GM12878 (cell line): ENCODE results near the gene AMPH. TPM values are rescaled to one million over a fixed set of nuclear protein-coding genes. Genes with fewer than 3 reads are reported as not detected.

Experiments used
- ATAC-seq: fragments of 200-7000 bp; cut with Tn5 transposase; 3 replicates; pipeline ENCODE4 v1.9.1; 2020; ENCODE audit warnings: mild to moderate bottlenecking, moderate library complexity
- BruUV-seq: library from RNA; stranded (reverse); fragments of 400-500 nt; replicated peaks from 2 replicates; lab custom pipeline; 2021; lab: Mats Ljungman, UMichigan
- CTCF ChIA-PET: fragments of 300-600 bp; sonication (Branson Sonifier 250); formaldehyde crosslinking; extraction: SDS; loops from one replicate; lab custom pipeline; 2021; ENCODE audit warnings: inconsistent platforms; lab: Yijun Ruan, JAX
- POLR2A ChIA-PET: fragments of 350-600 bp; formaldehyde crosslinking; extraction: SDS; loops from one replicate; lab custom pipeline; 2021; ENCODE audit warnings: inconsistent platforms; lab: Charles Lee
- RAD21 ChIA-PET: fragments of 300-600 bp; sonication (Branson Sonifier 250); formaldehyde crosslinking; loops from one replicate; lab custom pipeline; 2023; ENCODE audit warnings: antibody characterized with exemption; ENCODE audit not compliant: unreplicated experiment; lab: Charles Lee
- SMC1A ChIA-PET: fragments of 300-600 bp; sonication (Branson Sonifier 250); formaldehyde crosslinking; loops from one replicate; lab custom pipeline; 2023; ENCODE audit not compliant: unreplicated experiment, uncharacterized antibody; lab: Charles Lee
- DNase-seq: peaks from one replicate; pipeline ENCODE4 v3.0.0-alpha.2; 2011; ENCODE audit warnings: low read depth, low spot score
- FAIRE-seq: peaks from 3 replicates; lab custom pipeline; 2011; peaks lifted over from hg19 to GRCh38; lab: Jason Lieb, UNC
- H2AFZ ChIP-seq: 2 replicates; pipeline ENCODE4 v1.6.0; 2011; ENCODE audit warnings: low read depth, low read length, control low read depth; ENCODE audit not compliant: control insufficient read depth
- H3K27ac ChIP-seq: 2 replicates; pipeline ENCODE4 v1.5.1; 2011; ENCODE audit warnings: control low read depth; ENCODE audit not compliant: control insufficient read depth, insufficient read depth
- H3K27me3 ChIP-seq, 2 experiments: replicated peaks in 1 of 2; 2 replicates each; pipeline versions ENCODE4 v1.6.0 to v1.6.1; 2011; ENCODE audit warnings: low read length in 1 of 2; ENCODE audit not compliant: control insufficient read depth in 2 of 2, insufficient read depth in 2 of 2
- H3K36me3 ChIP-seq, 2 experiments: 2 replicates each; pipeline ENCODE4 v1.5.1; 2011; ENCODE audit warnings: low read length in 1 of 2; ENCODE audit not compliant: control insufficient read depth in 2 of 2, insufficient read depth in 2 of 2
- H3K4me1 ChIP-seq: 2 replicates; pipeline ENCODE4 v1.6.1; 2011; ENCODE audit warnings: mild to moderate bottlenecking, low read length, moderate library complexity, mixed read lengths; ENCODE audit not compliant: control insufficient read depth, insufficient read depth
- H3K4me2 ChIP-seq: 2 replicates; pipeline ENCODE4 v1.6.0; 2011; ENCODE audit warnings: control low read depth; ENCODE audit not compliant: control insufficient read depth, insufficient read depth
- H3K4me3 ChIP-seq: fragments of 200-600 bp; sonication (generic); 2 replicates; pipeline ENCODE4 v1.5.1; 2016
- H3K79me2 ChIP-seq: 2 replicates; pipeline ENCODE4 v1.6.0; 2011; ENCODE audit warnings: low read length; ENCODE audit not compliant: control insufficient read depth, insufficient read depth
- H3K9ac ChIP-seq: 2 replicates; pipeline ENCODE4 v1.8.0; 2011; ENCODE audit warnings: low read length, control low read depth, mixed read lengths; ENCODE audit not compliant: control insufficient read depth, insufficient read depth
- H3K9me3 ChIP-seq: replicated peaks from 3 replicates; pipeline ENCODE4 v1.5.1; 2011; ENCODE audit warnings: mild to moderate bottlenecking, low read length; ENCODE audit not compliant: control insufficient read depth, insufficient read depth
- H4K20me1 ChIP-seq: 2 replicates; pipeline ENCODE4 v1.6.0; 2011; ENCODE audit not compliant: control insufficient read depth, insufficient read depth
- BMI1 ChIP-seq: fragments of 450-650 bp; IDR thresholded peaks from 2 replicates; pipeline ENCODE4 v1.6.1; 2016; ENCODE audit warnings: mild to moderate bottlenecking, moderate library complexity, borderline replicate concordance
- CREB1 ChIP-seq: IDR thresholded peaks from 2 replicates; pipeline ENCODE4 v1.6.1; 2012; ENCODE audit warnings: low read depth, mild to moderate bottlenecking, inconsistent platforms
- DPF2 ChIP-seq: fragments of 450-650 bp; IDR thresholded peaks from 2 replicates; pipeline ENCODE4 v1.6.1; 2017; ENCODE audit warnings: mild to moderate bottlenecking
- GABPA ChIP-seq: IDR thresholded peaks from 2 replicates; pipeline ENCODE4 v1.6.1; 2014; ENCODE audit warnings: antibody characterized with exemption, low read depth, mild to moderate bottlenecking, inconsistent platforms
- MLLT1 ChIP-seq: fragments of 450-650 bp; IDR thresholded peaks from 2 replicates; pipeline ENCODE4 v1.6.1; 2016; ENCODE audit warnings: mild to moderate bottlenecking
- MYB ChIP-seq: fragments of 150-350 bp; IDR thresholded peaks from 2 replicates; pipeline ENCODE4 v1.6.1; 2014; ENCODE audit warnings: mild to moderate bottlenecking, low read depth, low read length, borderline replicate concordance
- NFYA ChIP-seq: IDR thresholded peaks from 2 replicates; pipeline ENCODE4 v1.6.1; 2011; ENCODE audit warnings: low read depth, mild to moderate bottlenecking, low read length, improper control_type of control experiment, borderline replicate concordance
- NRF1 ChIP-seq: conservative IDR thresholded peaks from 2 replicates; pipeline ENCODE4 v1.6.1; 2011; ENCODE audit warnings: mild to moderate bottlenecking, low read depth, low read length, improper control_type of control experiment
- PBX3 ChIP-seq: IDR thresholded peaks from 2 replicates; pipeline ENCODE4 v1.6.1; 2011; ENCODE audit warnings: mild to moderate bottlenecking, low read depth, low read length, moderate library complexity; ENCODE audit not compliant: insufficient replicate concordance
- SIN3A ChIP-seq: IDR thresholded peaks from 2 replicates; pipeline ENCODE4 v1.6.1; 2012; ENCODE audit warnings: low read depth, low read length, improper control_type of control experiment
- SMAD5 ChIP-seq: IDR thresholded peaks from 2 replicates; pipeline ENCODE4 v1.6.1; 2016; ENCODE audit warnings: antibody characterized with exemption, low read depth
- SUZ12 ChIP-seq: fragments of 200-600 bp; sonication (generic); IDR thresholded peaks from one replicate; pipeline ENCODE4 v1.6.1; 2018; ENCODE audit warnings: antibody characterized with exemption, mild to moderate bottlenecking; ENCODE audit not compliant: unreplicated experiment
- TCF3 ChIP-seq: IDR thresholded peaks from 2 replicates; pipeline ENCODE4 v1.6.1; 2012; ENCODE audit warnings: low read depth, mild to moderate bottlenecking, low read length, borderline replicate concordance; ENCODE audit not compliant: insufficient read depth
- YBX1 ChIP-seq: fragments of 450-650 bp; IDR thresholded peaks from 2 replicates; pipeline ENCODE4 v1.6.1; 2016; ENCODE audit warnings: antibody characterized with exemption
- WGBS: methylation state at CpG from one replicate; pipeline ENCODE4 v1.1.6; 2016; ENCODE audit warnings: low lambda C conversion rate; ENCODE audit not compliant: insufficient replicate concordance, insufficient coverage; ENCODE audit errors: missing lambda C conversion rate; 5-methylcytosine and 5-hydroxymethylcytosine counted together
- in situ Hi-C: fragments of 300-500 bp; cut with MboI; formaldehyde crosslinking; loops from 9 replicates; pipeline ENCODE4 v1.14.3; 2018; ENCODE audit warnings: mixed read lengths
- intact Hi-C: fragments of 100-400 bp; cut with micrococcal nuclease; formaldehyde crosslinking; loops from one replicate; pipeline ENCODE4 v1.14.2; 2022; ENCODE audit not compliant: unreplicated experiment
- polyA plus RNA-seq, 11 experiments: library from polyadenylated mRNA; depleted of rRNA in 4 of 11; unstranded in 6 of 11; stranded (reverse) in 5 of 11; fragments of >200 nt; fragmentation: Nextera tagmentation in 4 of 11; fragmentation: Illumina TruSeq in 1 of 11; extraction: Ambion mirVana in 4 of 11; extraction: Trizol in 1 of 11; gene quantifications; 1 replicate in 1 of 11; 2 replicates in 10 of 11; pipeline versions ENCODE4 v1.2.1 to v1.2.3, GENCODE V29; 2011 to 2016; ENCODE audit warnings: inconsistent platforms in 2 of 11, missing spikeins in 2 of 11, low read depth in 1 of 11
- total RNA-seq, 4 experiments: library from RNA; depleted of rRNA in 3 of 4; stranded (reverse); fragments of >200 nt in 3 of 4; fragmentation: Illumina TruSeq in 1 of 4; extraction: Trizol in 1 of 4; gene quantifications; 2 replicates each; pipeline versions ENCODE4 v1.2.1 to v1.2.3, GENCODE V29; 2013 to 2021
- TF ChIP-seq, protein P1 (sequence below): IDR thresholded peaks from 2 replicates; pipeline ENCODE4 v1.6.1; 2011; ENCODE audit warnings: borderline replicate concordance, low read depth, mild to moderate bottlenecking, moderate library complexity, low read length; ENCODE audit not compliant: insufficient read depth, poor library complexity, severe bottlenecking

Gene AMPH
- total and polyA plus RNA-seq, 10 of the 15 experiments (the other 5 are each of a cell fraction or from before 2014, with no cell fraction given), result 0.03 to 0.24 (median 0.08) TPM; not detected in 2

- Histone ChIP-seq H3K9ac (no peak overlapping the region), H3K4me2 (no peak overlapping the region), H4K20me1 (no peaks in the 10 kb centered on the region), H3K4me3 (no peak overlapping the region), H3K79me2 (no peaks in the 10 kb centered on the region), H3K36me3 (no peaks in the 10 kb centered on the region), H3K4me1 (no peaks in the 10 kb centered on the region), H3K27me3 (no peaks in the 10 kb centered on the region), H3K27ac (no peak overlapping the region), H2AFZ (no peak overlapping the region), H3K9me3 (no peaks in the 10 kb centered on the region; the same call in 2 of the 3 replicates)
- CTCF ChIA-PET, result no interaction called here
- no TSS peak for BruUV-seq
- ATAC-seq, result no peak
- FAIRE-seq, result no peak
- 72% methylated on average over 2 of the region's 2 CpGs for WGBS
- SMC1A ChIA-PET, result no interaction called here
- intact Hi-C loops, result no loop called here
- RAD21 ChIA-PET, result no interaction called here
- TF ChIP-seq, protein P1, sequence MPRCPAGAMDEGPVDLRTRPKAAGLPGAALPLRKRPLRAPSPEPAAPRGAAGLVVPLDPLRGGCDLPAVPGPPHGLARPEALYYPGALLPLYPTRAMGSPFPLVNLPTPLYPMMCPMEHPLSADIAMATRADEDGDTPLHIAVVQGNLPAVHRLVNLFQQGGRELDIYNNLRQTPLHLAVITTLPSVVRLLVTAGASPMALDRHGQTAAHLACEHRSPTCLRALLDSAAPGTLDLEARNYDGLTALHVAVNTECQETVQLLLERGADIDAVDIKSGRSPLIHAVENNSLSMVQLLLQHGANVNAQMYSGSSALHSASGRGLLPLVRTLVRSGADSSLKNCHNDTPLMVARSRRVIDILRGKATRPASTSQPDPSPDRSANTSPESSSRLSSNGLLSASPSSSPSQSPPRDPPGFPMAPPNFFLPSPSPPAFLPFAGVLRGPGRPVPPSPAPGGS, result no peak
- no peak for TF ChIP-seq MYB
- TF ChIP-seq NFYA, result no peak
- in situ Hi-C loops, result no loop called here
- no peak for DNase-seq
- POLR2A ChIA-PET, result no interaction called here
These were observed 118.9 kb downstream of the AMPH start for GRCh38 chr7:38512291-38512690.

- no peak overlapping the region for H3K4me3 ChIP-seq
- WGBS, result 42% methylated on average over 2 of the region's 2 CpGs
- ChIA-PET RAD21 (no interaction called here), CTCF (interaction anchor here (0.5 kb wide), 1 partner anchor 101 kb away, joined by 4 read pairs; no protein-coding TSS in a partner anchor), SMC1A (no interaction called here), POLR2A (no interaction called here)
- no peak overlapping the region for H2AFZ ChIP-seq
- H3K9ac ChIP-seq, result no peak overlapping the region
- H3K4me1 ChIP-seq, result no peaks in the 10 kb centered on the region
- intact Hi-C loops, result no loop called here
- FAIRE-seq (no peak), DNase-seq (no peak), ATAC-seq (no peak)
- H4K20me1 ChIP-seq, result no peaks in the 10 kb centered on the region
- in situ Hi-C loops, result no loop called here
- no peak overlapping the region for H3K4me2 ChIP-seq
- H3K27ac ChIP-seq, result no peak overlapping the region
- H3K9me3 ChIP-seq, result no peaks in the 10 kb centered on the region
- BruUV-seq, result no TSS peak
- no peaks in the 10 kb centered on the region for H3K36me3 ChIP-seq
- no peaks in the 10 kb centered on the region; a peak in 1 of 4 replicates for H3K27me3 ChIP-seq
- no peaks in the 10 kb centered on the region for H3K79me2 ChIP-seq
- no peak for TF ChIP-seq BMI1
- no peak for TF ChIP-seq YBX1
- TF ChIP-seq CREB1, result no peak
- no peak for TF ChIP-seq SIN3A
- no peak for TF ChIP-seq TCF3
- TF ChIP-seq SUZ12, result no peak
- no peak for TF ChIP-seq MLLT1
- no peak for TF ChIP-seq GABPA
- TF ChIP-seq NRF1, result no peak
- TF ChIP-seq DPF2, result no peak
- no peak for TF ChIP-seq PBX3
- TF ChIP-seq SMAD5, result no peak
These were observed 123.8 kb downstream of the AMPH start for GRCh38 chr7:38507384-38507783.
